Immature natural killer cell (primary cell): Measurements from ENCODE around the gene RBM4B. TPM values are rescaled to one million over a fixed set of nuclear protein-coding genes. Genes with fewer than 3 reads are reported as not detected.

Experiments used
- DNase-seq, 3 donors: peaks; one replicate each; pipeline ENCODE4 v3.0.0; 2022; ENCODE audit warnings: mixed read lengths in 1 of 3
- H3K27ac Mint-ChIP-seq, 6 donors: one replicate each; pipeline ENCODE4 v1.8.0; 2020; ENCODE audit warnings: mixed read lengths in 6 of 6, mild to moderate bottlenecking in 5 of 6, inconsistent platforms in 4 of 6, moderate library complexity in 3 of 6
- H3K27me3 Mint-ChIP-seq, 3 donors: one replicate each; pipeline ENCODE4 v1.8.0; 2020 to 2021; ENCODE audit warnings: low read depth in 3 of 3, mild to moderate bottlenecking in 3 of 3, mixed read lengths in 3 of 3, moderate library complexity in 3 of 3, inconsistent platforms in 1 of 3
- H3K36me3 Mint-ChIP-seq, 3 donors: one replicate each; pipeline ENCODE4 v1.8.0; 2020; ENCODE audit warnings: mixed read lengths in 3 of 3, inconsistent platforms in 2 of 3, mild to moderate bottlenecking in 2 of 3
- H3K4me1 Mint-ChIP-seq, 2 donors: one replicate each; pipeline ENCODE4 v1.8.0; 2020; ENCODE audit warnings: inconsistent platforms in 2 of 2, mild to moderate bottlenecking in 2 of 2, mixed read lengths in 2 of 2, moderate library complexity in 1 of 2
- H3K4me3 Mint-ChIP-seq, 5 donors: one replicate each; pipeline ENCODE4 v1.8.0; 2020; ENCODE audit warnings: mild to moderate bottlenecking in 5 of 5, mixed read lengths in 5 of 5, inconsistent platforms in 3 of 5, moderate library complexity in 3 of 5
- H3K9me3 Mint-ChIP-seq, 6 donors: one replicate each; pipeline ENCODE4 v1.8.0; 2020; ENCODE audit warnings: mild to moderate bottlenecking in 6 of 6, mixed read lengths in 6 of 6, inconsistent platforms in 4 of 6, moderate library complexity in 3 of 6
- polyA plus RNA-seq, 3 donors: library from polyadenylated mRNA; unstranded; fragments of 300-500 nt; fragmentation: Illumina TruSeq; gene quantifications; one replicate each; pipeline ENCODE4 v1.2.3, GENCODE V29; 2021

Gene RBM4B
- polyA plus RNA-seq, 3 donors from 2014 or later = 8.6 to 24.6 (median 16.0) TPM

DNA sequence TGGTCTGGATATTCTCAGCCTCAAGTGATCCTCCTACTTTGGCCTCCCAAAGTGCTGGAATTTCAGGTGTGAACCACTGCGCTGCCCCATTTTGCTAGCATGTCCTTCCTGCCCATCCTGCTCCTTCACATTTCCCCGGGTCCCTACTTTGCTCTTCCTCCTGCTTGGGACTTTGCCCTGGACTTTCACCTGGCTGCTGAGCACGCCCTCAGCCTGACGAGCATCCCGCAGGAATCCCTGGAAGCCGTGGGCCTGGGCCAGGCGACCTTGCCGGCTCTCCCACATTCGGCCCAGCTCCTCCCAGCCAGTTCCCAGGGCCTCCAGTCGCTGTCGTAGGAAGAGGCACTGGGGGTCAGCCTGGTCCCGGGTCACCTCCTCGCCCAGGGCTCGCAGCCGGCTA, 22.6 kb upstream of the RBM4B start:
- H3K27me3 Mint-ChIP-seq = peaks cover 0 to 2% (median 1%) of the 10 kb centered on the region in 3 donors
- no peak for DNase-seq
- H3K27ac Mint-ChIP-seq = no peak overlapping the region
- H3K4me3 Mint-ChIP-seq = no peak overlapping the region
- H3K36me3 Mint-ChIP-seq = no peaks in the 10 kb centered on the region
- H3K9me3 Mint-ChIP-seq = no peaks in the 10 kb centered on the region
- peaks cover 0 to 6% of the 10 kb centered on the region in 2 donors for H3K4me1 Mint-ChIP-seq

DNA sequence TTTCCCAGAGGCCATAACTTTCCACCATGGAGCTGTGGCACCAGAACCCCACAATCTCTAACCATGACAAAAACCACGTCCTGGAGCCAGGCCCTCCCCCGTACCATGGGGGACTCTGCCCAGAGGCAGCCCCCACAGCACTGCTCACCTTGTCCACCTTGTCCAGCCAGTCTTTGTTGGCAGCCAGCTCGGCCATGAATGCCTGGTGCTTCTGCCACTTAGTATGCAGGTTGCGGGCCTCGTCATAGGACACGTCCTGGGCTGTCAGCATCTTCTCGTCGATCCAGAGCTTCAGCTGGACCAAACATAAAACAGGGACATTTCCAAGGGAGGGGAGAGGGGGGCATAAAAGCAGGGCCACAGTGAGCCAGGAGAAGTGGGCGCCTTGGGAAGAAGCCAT, 20.8 kb upstream of the RBM4B start:
- Mint-ChIP-seq H3K27ac (no peak overlapping the region), H3K4me3 (no peak overlapping the region), H3K36me3 (no peaks in the 10 kb centered on the region), H3K27me3 (peaks cover 0 to 2% (median 1%) of the 10 kb centered on the region in 3 donors), H3K4me1 (peaks cover 0 to 7% of the 10 kb centered on the region in 2 donors), H3K9me3 (no peaks in the 10 kb centered on the region)
- DNase-seq = no peak

DNA sequence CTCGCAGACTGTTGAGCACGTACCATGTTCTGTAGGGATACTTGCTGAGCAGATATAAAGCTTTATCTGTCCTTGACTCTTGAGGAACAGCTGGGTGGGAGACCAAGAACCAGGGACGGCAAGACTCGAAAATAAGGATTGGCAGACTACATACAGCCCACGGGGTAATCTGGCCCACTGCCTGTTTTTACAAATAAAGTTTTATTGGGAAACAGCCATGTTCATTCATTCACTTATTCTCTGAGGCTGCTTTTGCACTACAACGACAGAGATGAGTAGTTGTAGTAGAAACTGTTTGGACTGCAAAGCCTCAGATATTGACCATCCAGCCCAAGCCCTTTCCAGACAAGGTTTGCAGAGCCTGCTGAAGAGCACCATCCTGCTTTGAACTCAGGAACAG, 20.3 kb upstream of the RBM4B start:
- Mint-ChIP-seq H3K27me3 (peaks cover 0 to 2% (median 1%) of the 10 kb centered on the region in 3 donors), H3K36me3 (no peaks in the 10 kb centered on the region), H3K4me1 (peaks cover 0 to 7% of the 10 kb centered on the region in 2 donors), H3K4me3 (no peak overlapping the region), H3K27ac (no peak overlapping the region), H3K9me3 (peaks cover 0 to 1% (median 0%) of the 10 kb centered on the region in 6 donors)
- DNase-seq = no peak

DNA sequence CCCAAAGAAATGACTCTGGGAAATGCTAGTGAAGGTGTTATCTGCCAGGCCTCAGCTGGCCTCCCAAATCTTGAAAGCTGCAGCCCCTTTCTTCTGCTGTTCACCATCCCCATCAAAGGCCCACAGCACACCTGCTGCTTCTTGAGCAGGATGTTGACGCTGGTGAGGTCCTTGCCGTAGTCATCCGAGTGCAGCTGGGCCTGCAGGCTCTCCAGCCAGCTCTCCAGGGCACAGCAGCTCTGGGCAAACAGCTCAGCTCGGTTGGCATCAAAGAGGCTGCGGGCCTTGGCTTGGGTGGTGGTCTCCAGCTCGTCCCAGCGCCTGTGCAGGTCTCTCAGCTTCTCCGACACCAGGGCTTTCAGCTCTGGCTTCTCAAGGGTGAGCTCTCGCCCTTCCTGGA, 18.5 kb upstream of the RBM4B start:
- Mint-ChIP-seq H3K36me3 (no peaks in the 10 kb centered on the region), H3K4me1 (peaks cover 0 to 1% of the 10 kb centered on the region in 2 donors), H3K27me3 (no peaks in the 10 kb centered on the region), H3K9me3 (peaks cover 0 to 1% (median 0%) of the 10 kb centered on the region in 6 donors), H3K4me3 (no peak overlapping the region), H3K27ac (no peak overlapping the region)
- DNase-seq = no peak

DNA sequence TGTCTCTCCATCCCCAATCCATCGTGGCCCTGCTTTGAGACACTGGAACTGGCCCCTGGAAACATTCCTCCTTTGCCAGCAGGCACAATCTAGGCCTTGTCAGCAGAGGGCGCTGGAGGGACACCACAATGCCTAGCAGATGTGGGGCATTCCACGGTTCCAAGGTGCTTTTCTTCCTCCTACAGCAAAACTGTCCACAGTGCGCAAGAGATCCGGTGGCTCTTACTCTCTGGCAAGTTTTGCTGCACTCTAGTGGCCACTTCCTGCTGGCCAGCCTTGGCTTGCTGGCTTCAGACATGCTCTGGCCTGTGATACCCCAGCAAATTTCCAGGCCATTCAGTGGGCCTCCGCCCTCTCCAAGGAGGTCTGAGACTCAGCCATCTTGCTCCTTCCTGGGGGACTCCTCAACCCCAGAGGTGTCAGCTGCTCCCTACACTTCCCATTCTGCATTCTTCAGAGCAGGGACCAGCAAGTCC, 17.1 kb upstream of the RBM4B start:
- Mint-ChIP-seq H3K9me3 (peaks cover 0 to 1% (median 0%) of the 10 kb centered on the region in 6 donors), H3K27ac (no peak overlapping the region), H3K27me3 (no peaks in the 10 kb centered on the region), H3K4me3 (no peak overlapping the region), H3K36me3 (no peaks in the 10 kb centered on the region), H3K4me1 (peaks cover 0 to 1% of the 10 kb centered on the region in 2 donors)
- peak; percentile 63 to 74 (median 67) for DNase-seq

DNA sequence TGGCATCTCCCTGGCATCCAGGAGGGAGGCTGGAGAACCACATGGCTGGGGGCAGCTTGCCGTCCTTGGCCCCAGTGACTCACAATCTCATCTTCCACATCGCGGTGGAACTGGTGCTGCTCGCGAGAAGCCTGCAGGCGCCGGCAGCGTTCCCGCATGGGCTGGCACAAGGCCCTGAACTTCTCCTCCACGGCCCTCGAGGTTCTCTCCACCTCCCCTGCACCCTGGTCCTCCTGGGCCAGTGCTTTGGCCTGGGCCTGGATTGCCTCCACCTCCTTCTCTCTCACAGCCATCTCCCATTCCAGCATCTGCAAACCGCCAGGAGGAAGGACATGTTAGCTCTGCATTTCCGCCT, 16.3 kb upstream of the RBM4B start:
- H3K4me3 Mint-ChIP-seq = no peak overlapping the region
- H3K4me1 Mint-ChIP-seq = peaks cover 0 to 1% of the 10 kb centered on the region in 2 donors
- H3K9me3 Mint-ChIP-seq = peaks cover 0 to 1% (median 0%) of the 10 kb centered on the region in 6 donors
- no peak overlapping the region for H3K27ac Mint-ChIP-seq
- no peak for DNase-seq
- H3K27me3 Mint-ChIP-seq = no peaks in the 10 kb centered on the region
- no peaks in the 10 kb centered on the region for H3K36me3 Mint-ChIP-seq

DNA sequence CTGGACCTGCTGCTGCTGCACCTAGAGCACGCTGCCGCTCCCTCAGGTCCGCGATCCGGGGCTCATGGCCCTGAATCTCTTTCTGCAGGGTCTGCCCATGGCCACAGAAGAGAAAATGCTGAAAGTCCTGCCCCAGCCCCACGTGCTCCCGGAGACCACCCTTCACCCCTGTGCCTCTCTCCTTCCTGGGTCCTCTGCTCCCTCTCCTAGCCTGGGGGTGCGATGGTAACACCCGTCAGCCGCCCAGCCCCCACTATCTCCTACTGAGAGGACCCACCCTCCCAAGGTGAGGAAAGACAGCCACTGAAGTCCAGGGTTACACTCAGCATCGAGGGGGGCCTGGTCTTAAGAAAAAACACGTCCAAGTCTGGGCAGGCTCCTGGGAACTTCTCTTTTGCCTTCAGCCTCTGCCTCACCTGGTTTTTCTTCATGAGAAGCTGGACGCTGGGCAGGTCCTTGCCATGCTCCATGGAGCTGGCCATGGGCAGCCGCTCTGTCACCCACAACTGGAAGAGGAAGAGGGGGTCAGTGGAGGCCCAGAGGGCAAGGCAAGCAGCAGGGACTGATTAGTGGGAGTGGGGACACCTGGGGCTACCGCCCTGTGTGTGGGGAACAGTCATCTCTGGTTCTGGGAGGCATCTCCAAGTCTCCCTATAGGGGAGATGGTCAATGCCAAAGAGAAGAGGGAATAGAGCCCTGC, 15.8 kb upstream of the RBM4B start:
- DNase-seq = no peak
- H3K4me1 Mint-ChIP-seq = peaks cover 0 to 1% of the 10 kb centered on the region in 2 donors
- H3K4me3 Mint-ChIP-seq = no peak overlapping the region
- H3K9me3 Mint-ChIP-seq = peaks cover 0 to 1% (median 0%) of the 10 kb centered on the region in 6 donors
- no peak overlapping the region for H3K27ac Mint-ChIP-seq
- H3K36me3 Mint-ChIP-seq = no peaks in the 10 kb centered on the region
- no peaks in the 10 kb centered on the region for H3K27me3 Mint-ChIP-seq

DNA sequence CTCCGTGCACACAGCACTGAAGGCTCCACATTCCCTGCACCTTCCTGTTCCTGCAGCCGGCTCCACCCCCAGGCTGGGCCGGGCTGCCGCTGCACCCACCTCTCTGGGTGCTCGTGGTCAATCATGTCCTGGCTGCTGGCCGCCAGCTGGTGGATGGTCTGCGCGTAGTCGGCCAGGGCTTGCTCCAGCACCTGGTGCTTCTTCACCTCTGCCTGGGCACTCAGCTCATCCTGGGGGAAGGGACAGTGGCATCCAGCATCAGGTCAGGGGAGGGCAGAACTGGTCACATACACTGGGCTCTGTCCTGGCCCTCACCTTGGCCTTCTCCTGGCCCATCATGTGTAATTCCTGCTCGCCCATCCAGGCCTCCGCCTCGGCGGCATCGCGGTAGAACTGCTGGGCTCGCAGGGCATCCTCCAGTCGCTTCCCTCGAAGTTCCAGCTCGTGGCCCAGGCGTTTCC, 15.2 kb upstream of the RBM4B start:
- DNase-seq = no peak
- H3K27ac Mint-ChIP-seq = no peak overlapping the region
- H3K9me3 Mint-ChIP-seq = peaks cover 0 to 1% (median 0%) of the 10 kb centered on the region in 6 donors
- H3K36me3 Mint-ChIP-seq = no peaks in the 10 kb centered on the region
- H3K4me1 Mint-ChIP-seq = peaks cover 0 to 1% of the 10 kb centered on the region in 2 donors
- H3K4me3 Mint-ChIP-seq = no peak overlapping the region
- no peaks in the 10 kb centered on the region for H3K27me3 Mint-ChIP-seq

DNA sequence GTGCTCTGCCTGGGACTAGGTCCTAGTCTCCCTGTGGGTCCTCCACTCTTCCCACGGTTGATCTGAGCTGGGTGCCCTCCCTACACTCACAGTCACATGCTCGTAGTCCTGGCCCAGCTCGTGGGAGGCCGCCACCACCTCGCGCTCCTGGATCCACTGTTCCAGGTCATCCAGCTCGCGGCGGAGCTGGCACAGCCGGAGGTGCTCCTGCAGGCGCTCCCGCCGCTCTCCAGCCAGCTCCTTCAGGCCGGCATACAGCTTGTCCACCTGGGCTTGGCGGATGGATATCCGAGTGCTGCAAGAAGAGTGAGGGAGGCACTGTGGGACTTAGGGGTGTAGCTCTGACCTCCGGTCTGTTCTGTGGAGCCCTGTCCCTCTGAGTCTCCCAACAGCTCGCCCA, 14.8 kb upstream of the RBM4B start:
- no peak for DNase-seq
- H3K4me1 Mint-ChIP-seq = peaks cover 0 to 1% of the 10 kb centered on the region in 2 donors
- H3K27ac Mint-ChIP-seq = no peak overlapping the region
- peaks cover 0 to 1% (median 0%) of the 10 kb centered on the region in 6 donors for H3K9me3 Mint-ChIP-seq
- H3K36me3 Mint-ChIP-seq = no peaks in the 10 kb centered on the region
- H3K4me3 Mint-ChIP-seq = no peak overlapping the region
- H3K27me3 Mint-ChIP-seq = no peaks in the 10 kb centered on the region

DNA sequence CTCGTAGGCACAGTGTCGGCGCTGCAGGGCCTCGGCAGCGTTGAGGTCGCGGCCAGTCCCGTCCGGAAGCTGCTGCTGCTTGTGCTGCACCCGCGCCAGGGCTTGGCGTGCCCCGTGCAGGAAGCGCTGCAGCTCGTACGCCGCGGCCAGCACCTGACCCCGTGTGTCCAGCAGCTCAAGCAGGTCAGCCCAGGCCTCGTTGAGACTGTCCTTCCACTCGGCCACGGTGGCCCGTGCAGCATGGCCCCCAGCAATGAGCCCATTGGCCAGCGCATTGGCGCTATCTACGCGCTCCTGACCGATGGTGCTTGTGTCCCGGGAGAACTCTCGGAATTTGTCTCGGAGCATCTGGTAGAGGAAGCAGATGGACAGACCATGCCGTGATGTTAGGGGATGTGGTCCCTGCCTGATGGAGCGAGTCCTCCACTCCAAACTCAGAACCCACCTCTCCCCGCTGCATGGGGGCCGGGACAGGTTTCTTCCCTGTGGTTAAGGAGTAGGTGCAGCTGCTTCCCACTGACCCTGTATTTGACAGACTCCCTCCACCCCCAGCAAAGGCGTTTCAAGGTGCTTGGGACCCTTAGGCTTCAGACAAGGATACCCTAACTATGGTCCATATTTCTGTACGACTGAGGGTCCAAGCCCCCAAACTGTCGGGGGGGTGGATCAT, 13.8 kb upstream of the RBM4B start:
- H3K9me3 Mint-ChIP-seq = peaks cover 0 to 1% (median 0%) of the 10 kb centered on the region in 6 donors
- H3K4me1 Mint-ChIP-seq = peaks cover 0 to 1% of the 10 kb centered on the region in 2 donors
- H3K27me3 Mint-ChIP-seq = no peaks in the 10 kb centered on the region
- no peak for DNase-seq
- H3K4me3 Mint-ChIP-seq = no peak overlapping the region
- H3K36me3 Mint-ChIP-seq = no peaks in the 10 kb centered on the region
- no peak overlapping the region for H3K27ac Mint-ChIP-seq

DNA sequence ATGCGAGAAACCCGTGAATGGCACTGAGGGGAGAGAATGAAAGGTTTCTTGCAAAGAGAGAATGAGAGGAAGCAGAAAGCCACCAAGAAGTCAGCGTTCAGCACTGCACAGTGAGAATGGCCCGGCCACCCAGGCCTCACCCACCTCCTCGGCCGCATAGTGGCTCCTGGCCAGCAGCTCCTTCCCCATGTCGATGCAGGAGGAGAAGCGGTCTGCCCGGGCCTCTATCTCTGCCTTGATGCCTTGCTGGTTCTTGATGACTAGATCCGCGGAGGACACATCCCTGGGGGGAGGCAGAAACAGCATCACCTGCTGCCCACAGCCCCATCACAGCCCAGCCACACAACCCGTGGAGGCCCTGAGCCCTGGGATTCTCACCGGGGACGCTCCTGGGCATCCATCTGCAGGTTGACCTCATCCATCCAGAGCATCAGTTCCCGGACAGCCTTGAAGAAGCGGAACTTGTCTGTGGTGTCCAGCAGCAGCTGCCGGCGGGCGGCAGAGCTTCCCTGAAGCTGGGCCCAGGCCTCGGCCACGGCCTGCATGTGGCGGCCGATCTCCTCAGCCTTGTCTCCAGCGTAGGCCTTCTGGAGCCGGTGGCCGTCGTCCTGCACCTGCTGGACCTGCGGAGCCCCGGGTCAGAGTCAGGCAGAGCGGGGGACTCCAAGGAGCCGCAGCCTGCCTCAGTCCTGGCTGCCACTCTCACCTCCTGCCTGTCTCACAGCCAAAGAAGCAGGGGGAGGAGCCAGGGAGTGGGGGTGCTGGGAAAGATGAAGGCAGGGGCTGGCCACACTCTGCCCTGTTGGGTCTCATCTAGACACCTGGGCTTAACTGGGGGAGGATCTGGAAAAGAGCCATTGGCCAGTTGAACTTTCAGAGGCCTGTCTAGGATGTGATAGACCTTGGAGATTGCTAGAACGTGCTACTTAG, 12.2 kb upstream of the RBM4B start:
- no peaks in the 10 kb centered on the region for H3K36me3 Mint-ChIP-seq
- H3K27ac Mint-ChIP-seq = no peak overlapping the region
- H3K27me3 Mint-ChIP-seq = peaks cover under 1 to 3% (median 2%) of the 10 kb centered on the region in 3 donors
- peaks cover 0 to 1% (median 0%) of the 10 kb centered on the region in 6 donors for H3K9me3 Mint-ChIP-seq
- peaks cover 0 to 1% of the 10 kb centered on the region in 2 donors for H3K4me1 Mint-ChIP-seq
- no peak for DNase-seq
- H3K4me3 Mint-ChIP-seq = no peak overlapping the region

DNA sequence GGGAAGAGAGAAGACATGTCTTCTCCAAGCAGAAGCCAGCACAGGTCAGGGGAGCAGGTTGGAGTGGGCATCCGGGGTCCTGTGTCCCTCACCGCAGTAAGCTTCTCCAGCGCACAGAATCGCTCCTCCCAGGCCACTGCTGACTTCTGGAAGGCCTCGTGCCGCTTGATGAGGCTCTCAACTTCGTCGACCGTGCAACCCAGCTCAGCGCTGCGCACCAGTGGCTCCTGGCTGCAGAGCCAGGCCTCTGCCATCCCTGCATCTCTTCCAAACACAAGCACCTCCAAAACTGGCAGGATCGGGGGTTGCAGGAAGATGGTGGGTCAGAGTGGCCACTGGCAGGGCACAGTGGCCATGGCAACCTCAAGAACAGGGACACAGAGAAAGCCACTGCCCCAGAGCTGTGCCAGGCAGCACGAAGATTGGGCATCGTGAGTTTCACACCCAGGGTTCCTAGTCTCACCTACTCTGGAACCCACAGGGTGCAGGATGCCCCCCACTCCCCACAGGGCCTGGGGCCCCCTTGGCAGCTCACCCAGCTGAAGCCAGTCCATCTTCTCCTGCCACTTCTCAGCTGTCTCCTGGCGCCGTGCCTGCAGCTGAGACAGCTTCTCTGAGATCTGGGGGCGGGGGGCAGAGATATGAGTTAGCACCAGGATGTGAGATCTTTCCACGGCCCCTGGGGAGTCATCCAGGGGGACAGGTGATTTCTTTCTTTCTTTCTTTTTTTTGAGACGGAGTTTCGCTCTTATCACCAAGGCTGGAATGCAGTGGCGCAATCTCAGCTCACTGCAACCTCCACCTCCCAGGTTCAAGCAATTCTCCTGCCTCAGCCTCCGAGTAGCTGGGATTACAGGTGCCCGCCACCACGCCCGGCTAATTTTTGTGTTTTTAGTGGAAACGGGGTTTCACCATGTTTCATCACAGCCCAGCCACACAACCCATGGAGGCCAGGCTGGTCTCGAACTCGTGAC, 11.2 kb upstream of the RBM4B start:
- no peak overlapping the region for H3K27ac Mint-ChIP-seq
- H3K36me3 Mint-ChIP-seq = no peaks in the 10 kb centered on the region
- DNase-seq = no peak
- H3K4me3 Mint-ChIP-seq = no peak overlapping the region
- H3K27me3 Mint-ChIP-seq = peaks cover 3% of the 10 kb centered on the region in 3 donors
- H3K9me3 Mint-ChIP-seq = peaks cover 0 to 1% (median 0%) of the 10 kb centered on the region in 6 donors
- no peaks in the 10 kb centered on the region for H3K4me1 Mint-ChIP-seq

DNA sequence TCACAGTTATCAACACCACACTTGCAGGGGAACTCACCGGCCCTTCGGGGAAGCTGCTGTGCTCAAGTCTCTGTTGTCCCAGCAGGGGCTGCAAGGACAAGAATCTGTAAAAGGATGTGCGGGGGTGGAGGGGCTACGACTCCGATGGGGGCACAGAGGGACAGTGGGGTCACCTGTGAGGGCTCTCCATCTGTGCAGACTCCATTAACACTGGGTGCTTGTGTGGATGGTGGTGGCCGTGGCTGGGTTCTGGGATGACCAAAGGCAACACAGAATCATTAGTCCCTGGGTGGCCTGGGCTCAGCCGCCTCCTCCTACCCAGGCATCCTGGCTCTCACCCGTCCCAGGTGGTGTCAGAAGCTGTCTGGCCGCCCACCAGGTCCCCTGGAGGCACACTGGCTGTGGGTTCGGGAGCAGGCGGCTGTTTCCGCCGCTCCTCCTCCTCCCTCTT, 10.2 kb upstream of the RBM4B start:
- Mint-ChIP-seq H3K9me3 (no peaks in the 10 kb centered on the region), H3K4me3 (no peak overlapping the region), H3K4me1 (no peaks in the 10 kb centered on the region), H3K27ac (no peak overlapping the region), H3K36me3 (no peaks in the 10 kb centered on the region), H3K27me3 (peaks cover 3% of the 10 kb centered on the region in 3 donors)
- no peak for DNase-seq
